ENCODE measurements around the gene TRPC4.
A peak's percentile ranks its signal among the peaks of the same experiment; 100 is the strongest.

TRPC4 gene

GRCh38 chr13:37657134-37657533 is 212.4 kb downstream of the TRPC4 start:
- no peak for DNase-seq (ENCODE audit: low read depth)

DNA sequence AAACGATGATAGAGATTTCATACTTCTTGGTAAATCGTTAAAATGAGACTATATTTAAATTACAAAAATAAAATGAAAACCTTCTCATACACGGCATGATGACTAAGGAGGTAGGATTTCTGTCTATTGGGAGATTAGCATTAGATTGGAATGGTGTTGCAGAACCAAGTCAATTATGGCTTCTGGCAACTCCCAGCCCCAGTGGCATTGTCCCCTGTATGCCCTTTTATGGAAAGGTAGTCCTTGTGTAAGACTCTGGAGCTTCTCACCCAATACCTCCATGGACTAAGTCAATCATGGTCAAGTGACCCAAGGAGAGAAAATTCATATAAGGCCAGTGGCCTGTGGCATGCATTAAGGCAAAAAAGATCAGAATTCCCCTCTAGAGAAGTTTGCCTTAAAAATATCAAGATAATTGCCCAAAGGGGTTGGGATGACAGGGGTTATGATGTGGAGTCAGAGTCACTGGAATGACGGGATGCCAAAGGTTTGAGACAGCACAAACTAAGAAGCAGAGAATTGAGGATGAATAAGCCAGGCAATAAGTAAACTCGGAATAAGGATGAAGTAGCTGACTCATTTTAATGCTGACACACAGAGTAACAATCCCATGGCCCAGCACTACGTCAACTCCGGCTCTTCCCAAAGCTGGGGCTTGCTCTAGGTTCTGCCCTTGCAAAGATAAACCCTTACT is 213.2 kb downstream of the TRPC4 start:
- peak; percentile 98 for DNase-seq (ENCODE audit: low read depth)

GRCh38 chr13:37652596-37652995 is 217.0 kb downstream of the TRPC4 start:
- DNase-seq (ENCODE audit: low read depth): peak; percentile 27

- DNase-seq (ENCODE audit: low read depth): peak; percentile 17
Observed at GRCh38 chr13:37651891-37652290, 217.7 kb downstream of the TRPC4 start.

- peak; percentile 89 for DNase-seq (ENCODE audit: low read depth)
Observed at GRCh38 chr13:37648609-37649008, 221.0 kb downstream of the TRPC4 start.

DNA sequence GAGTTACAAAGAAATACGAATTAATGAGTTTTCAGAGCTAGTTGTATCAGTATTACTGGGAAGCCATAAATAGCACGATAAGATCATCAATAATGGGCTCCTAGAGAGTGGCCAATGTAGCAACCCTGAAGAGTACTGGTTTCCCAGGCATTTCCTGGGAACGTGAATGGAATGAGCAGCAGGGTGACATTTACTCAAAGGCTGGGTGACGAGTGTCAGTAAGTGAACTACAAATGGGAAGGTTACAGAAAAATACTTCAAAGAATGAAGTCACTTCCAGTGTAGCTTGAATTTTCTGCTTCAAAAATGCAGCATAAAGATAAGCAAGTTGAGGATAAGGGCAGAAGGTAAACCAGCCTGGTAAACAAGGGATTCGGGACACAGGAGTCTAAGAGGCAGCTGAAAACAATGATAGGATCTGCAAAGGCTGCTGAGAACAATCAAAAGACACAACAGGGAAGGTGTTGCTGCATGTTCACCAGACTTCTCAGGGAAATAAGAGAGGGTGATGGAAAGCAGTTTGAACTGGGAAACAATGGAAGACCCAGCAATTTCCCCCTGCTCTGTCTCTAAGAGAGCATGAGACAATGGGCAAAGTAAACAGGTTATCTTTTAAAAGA is 222.4 kb downstream of the TRPC4 start:
- DNase-seq (ENCODE audit: low read depth): peak; percentile 8

DNA sequence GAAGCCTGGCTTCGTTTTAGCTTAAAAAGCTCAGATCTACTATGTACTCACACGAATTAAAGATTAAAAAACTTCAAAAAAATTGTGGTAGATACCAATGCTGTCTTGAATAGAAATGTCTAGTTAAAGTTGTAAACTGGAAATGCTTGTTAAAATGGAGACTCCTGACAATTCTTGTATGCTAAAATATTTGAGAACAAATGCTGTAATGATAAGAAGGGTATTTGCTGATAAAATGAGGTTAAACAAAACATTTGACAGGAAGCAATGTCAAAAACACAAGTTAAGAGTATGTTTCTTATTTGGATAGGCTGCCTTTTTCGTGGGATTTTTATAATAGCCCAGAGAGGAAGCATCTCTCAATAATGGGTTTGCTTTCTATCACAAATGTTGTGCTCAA is 223.0 kb downstream of the TRPC4 start:
- DNase-seq (ENCODE audit: low read depth): no peak

DNA sequence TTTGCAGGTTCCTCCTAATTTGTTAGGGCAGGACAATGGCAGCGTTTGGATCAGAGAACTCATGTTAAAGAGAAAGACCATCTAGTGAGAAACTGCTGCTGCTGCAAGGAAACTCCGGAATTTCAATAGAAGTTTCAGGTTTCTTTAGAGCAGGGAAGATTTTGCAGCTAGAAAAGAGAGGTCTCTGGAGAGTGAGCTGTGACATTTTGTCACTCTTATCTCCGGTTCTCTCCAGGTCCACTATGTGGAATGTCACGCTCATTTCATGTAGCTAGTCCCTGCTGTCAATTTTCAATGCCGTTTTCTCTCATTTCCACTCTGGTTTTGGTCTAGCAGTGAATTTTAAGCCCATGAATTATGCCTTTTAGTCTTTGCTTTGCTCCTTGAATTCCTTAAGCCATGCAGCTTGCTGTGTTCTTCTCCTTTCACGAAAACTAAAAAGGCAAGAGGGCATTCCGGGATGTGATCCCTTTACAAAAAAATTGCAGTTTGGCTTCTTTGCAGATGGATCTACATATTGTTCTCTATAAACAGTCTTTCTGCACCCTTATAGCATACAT is 224.3 kb downstream of the TRPC4 start:
- no peak for DNase-seq (ENCODE audit: low read depth)

GRCh38 chr13:37641391-37641790 is 228.2 kb downstream of the TRPC4 start:
- no peak for DNase-seq (ENCODE audit: low read depth)

GRCh38 chr13:37640499-37640898 is 229.1 kb downstream of the TRPC4 start:
- peak; percentile 76 for DNase-seq (ENCODE audit: low read depth)

GRCh38 chr13:37636701-37637100 is 232.9 kb downstream of the TRPC4 start:
- no peak for DNase-seq (ENCODE audit: low read depth)

DNA sequence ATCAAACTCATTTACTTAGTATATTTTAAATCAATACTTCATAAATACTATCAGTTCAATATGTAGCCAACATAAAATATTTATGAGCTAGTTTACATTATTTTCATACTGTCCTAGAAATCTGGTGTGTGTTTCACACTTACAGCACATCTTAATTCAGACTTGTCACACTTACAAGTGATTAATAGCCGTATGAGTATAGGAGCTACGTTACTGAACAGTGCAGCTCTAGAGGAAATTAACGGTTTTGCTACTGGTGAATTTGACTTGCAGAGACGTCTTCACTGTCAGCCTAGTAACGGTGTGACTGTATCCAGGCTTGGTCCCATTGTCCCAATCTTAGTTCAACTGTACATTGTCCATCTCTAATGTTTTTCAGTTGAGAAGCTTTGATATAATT is 237.3 kb downstream of the TRPC4 start:
- DNase-seq (ENCODE audit: low read depth): no peak

- DNase-seq (ENCODE audit: low read depth): no peak
Observed at GRCh38 chr13:37627428-37627827, 242.1 kb downstream of the TRPC4 start.

DNA sequence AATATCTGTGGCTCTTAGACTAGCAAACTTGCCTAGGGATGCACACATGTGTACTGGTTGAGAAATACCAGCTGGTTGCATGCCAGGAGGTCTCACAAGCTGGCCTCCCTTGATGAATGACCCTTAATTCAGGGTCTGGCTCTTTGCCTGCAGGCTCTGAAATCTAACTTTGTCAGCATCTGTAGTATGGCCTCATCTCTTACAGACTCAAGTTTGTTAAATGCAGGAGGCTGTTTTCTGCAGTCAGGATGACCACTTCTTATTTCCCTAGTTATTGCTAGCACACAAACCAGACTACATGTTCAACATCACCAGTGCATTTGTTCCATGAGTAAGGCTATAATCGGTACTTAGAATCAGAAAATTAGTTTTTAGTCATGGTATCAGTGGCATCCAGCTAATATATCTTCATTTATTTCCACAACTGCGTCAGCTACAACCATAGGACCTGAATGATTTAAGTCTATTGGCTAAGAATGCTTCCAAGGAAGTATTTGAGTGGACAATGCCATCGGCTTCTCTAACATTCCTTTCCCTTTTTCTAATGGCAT is 247.7 kb downstream of the TRPC4 start:
- DNase-seq (ENCODE audit: low read depth): peak; percentile 98

GRCh38 chr13:37618554-37618953 is 251.0 kb downstream of the TRPC4 start:
- peak; percentile 83 for DNase-seq (ENCODE audit: low read depth)

DNA sequence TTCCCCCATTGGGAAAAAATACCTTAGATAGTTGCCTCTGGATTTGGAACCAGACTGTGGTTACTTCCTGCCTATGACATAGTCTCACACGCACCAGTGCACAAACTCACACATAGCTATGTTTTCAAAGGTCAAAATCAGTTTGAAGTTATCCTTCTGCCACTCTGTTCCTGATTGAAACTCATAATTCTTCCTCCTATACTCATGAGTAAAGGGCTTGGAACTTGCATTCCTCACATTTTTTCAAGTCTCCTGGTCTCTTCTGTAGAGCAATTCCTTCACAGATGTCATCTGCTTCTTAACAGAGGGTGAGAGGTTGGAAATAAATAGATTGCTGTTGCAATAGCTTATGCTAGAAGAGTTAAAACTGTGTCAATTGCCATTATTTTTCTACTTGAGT is 252.4 kb downstream of the TRPC4 start:
- peak; percentile 75 for DNase-seq (ENCODE audit: low read depth)

DNA sequence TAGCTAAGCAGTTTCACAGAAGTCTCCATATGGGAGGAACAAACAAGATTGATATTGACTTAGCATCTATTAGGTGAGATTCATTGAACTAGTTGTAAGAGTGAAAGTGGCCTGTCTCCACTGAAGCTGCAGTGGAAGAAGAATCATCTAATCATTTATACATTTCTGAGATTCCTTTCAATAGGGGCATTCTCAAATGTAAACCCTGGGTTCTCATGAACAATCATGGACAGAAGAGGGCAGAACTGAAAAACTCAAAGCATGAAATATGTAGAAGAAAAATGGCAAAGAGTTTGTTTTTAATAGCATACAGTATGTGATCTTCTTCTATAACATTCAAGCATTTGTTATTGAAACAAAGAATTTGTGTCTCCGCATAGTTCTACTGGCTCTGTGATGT is 253.4 kb downstream of the TRPC4 start:
- DNase-seq (ENCODE audit: low read depth): no peak

DNA sequence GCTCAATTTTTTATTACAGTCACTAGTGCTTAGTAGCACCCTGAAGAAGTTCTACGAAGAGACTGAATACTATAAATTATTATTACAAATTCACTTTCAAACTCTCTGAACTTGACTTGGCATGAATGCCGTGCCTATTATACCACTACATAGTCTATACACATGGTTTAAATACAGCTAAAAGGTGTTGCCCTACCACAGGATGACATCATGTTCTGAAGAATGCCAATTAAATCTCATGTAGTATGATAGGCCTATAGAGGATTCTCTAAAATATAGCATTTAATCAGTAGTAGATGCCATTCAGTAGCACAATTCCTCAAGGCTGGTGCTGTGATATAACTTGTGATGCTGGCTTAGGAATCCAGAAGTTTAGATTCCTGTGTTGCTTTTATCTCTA is 254.3 kb downstream of the TRPC4 start:
- no peak for DNase-seq (ENCODE audit: low read depth)

DNA sequence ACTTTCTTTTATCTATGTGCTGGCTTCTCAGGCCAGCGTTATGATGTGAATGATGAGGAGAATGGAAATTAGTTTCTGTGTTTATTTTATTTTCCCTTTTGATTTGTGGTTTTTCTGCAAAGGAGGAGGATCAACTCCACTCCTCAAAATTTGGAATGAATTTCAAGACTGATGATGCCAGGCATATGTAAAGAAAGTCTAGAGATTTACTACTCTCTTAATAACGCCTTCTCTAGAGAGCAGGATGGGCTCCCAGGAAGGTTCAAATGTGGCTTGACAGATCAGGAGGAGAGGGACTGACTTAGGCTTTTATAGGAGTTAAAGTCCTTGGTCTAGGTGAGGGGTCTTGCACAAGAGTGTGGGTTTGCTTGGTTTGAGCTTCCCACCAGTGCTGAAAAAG is 255.9 kb downstream of the TRPC4 start:
- DNase-seq (ENCODE audit: low read depth): no peak

GRCh38 chr13:37613236-37613635 is 256.3 kb downstream of the TRPC4 start:
- no peak for DNase-seq (ENCODE audit: low read depth)

GRCh38 chr13:37608750-37609339 is 260.7 kb downstream of the TRPC4 start:
- no peak for DNase-seq (ENCODE audit: low read depth)

- DNase-seq (ENCODE audit: low read depth): peak; percentile 36
Observed at GRCh38 chr13:37602733-37603381, 266.7 kb downstream of the TRPC4 start.
